ENCODE data around the gene CMPK2. TPM values are rescaled to one million over a fixed set of nuclear protein-coding genes. Genes with fewer than 3 reads are reported as not detected.

CMPK2 gene
- total RNA-seq, 1 experiment from 2014 or later, result 0.80 TPM

DNA sequence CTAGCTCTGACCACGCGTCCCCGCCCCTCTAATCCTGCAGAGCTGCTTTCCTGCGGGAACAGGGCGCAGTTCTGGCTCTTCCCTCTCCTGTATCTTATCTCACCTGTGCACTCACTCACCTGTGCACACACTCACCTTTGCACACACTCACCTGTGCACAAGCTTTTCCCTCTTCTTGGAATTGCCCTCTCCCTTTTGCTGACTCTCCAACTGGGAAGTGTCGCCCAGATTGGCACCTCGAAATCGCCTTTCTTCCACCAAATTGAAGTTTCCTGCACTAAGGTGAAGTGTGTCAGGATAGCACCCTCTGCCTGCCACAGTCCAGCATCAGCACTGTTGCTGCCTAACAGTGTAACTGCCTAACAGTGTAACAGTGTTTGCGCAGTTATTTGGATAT lies 566 bp upstream of the CMPK2 start:
- ATAC-seq, result peak; percentile 82
- in situ Hi-C loops (cut with HindIII; ENCODE audit: low pct_unique_long_range_greater_than_20kb, low sequenced_read_pairs), result no loop called here
- no peaks in the 10 kb centered on the region for H3K9me3 ChIP-seq (ENCODE audit: control insufficient read depth, insufficient read depth, low read depth, low read length)
- intact Hi-C loops (cut with micrococcal nuclease; ENCODE audit: unreplicated experiment), result no loop called here
- peak overlapping the region; percentile 55 to 56 for H3K4me3 ChIP-seq (ENCODE audit: low read depth in 2 of 2, low read length in 2 of 2)
- H3K4me1 ChIP-seq (ENCODE audit: control insufficient read depth, insufficient read depth, low read length), result peaks cover 3% of the 10 kb centered on the region; the same call in 1 of the 2 replicates
- TF ChIP-seq, protein P1, sequence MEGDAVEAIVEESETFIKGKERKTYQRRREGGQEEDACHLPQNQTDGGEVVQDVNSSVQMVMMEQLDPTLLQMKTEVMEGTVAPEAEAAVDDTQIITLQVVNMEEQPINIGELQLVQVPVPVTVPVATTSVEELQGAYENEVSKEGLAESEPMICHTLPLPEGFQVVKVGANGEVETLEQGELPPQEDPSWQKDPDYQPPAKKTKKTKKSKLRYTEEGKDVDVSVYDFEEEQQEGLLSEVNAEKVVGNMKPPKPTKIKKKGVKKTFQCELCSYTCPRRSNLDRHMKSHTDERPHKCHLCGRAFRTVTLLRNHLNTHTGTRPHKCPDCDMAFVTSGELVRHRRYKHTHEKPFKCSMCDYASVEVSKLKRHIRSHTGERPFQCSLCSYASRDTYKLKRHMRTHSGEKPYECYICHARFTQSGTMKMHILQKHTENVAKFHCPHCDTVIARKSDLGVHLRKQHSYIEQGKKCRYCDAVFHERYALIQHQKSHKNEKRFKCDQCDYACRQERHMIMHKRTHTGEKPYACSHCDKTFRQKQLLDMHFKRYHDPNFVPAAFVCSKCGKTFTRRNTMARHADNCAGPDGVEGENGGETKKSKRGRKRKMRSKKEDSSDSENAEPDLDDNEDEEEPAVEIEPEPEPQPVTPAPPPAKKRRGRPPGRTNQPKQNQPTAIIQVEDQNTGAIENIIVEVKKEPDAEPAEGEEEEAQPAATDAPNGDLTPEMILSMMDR (IDR thresholded peaks at IDR 0.05), result peak; percentile 64
- TF ChIP-seq POLR2AphosphoS5 (IDR thresholded peaks at IDR 0.05; ENCODE audit: low read depth, low read length), result no peak
- no peak for DNase-seq (ENCODE audit: low read depth, low spot score)
- ChIA-PET POLR2A (no interaction called here), CTCF (no interaction called here)
- no TSS peak for BruUV-seq (replicated peaks)
- H3K27ac ChIP-seq (ENCODE audit: low read length), result no peak overlapping the region
- peaks cover 23% of the 10 kb centered on the region for H3K27me3 ChIP-seq (ENCODE audit: control insufficient read depth, insufficient read depth, low read length)
- no peaks in the 10 kb centered on the region for H3K36me3 ChIP-seq (ENCODE audit: control insufficient read depth, insufficient read depth, low read length)

DNA sequence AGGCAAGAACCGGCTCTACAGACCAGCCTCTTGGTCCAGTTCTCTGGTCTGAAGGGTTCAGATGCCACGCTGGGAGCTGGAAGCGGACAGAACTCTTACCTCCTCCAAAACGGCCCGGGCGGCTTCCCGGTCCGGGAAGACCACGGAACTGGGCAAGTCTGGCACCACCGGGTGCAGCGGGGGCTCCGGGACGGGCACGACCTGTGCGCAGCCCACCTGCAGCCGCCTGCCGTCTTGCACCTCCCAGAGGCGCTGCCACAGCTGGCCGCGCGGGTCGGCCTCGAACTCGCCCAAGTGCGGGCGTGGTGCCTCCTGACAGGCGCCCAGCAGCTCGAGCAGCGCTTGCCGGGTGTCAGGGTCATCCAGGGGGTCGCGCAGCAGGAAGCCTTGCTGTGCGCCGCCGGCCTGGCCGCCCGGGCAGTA lies 773 bp downstream of the CMPK2 start:
- intact Hi-C loops (cut with micrococcal nuclease; ENCODE audit: unreplicated experiment), result no loop called here
- no peaks in the 10 kb centered on the region for H3K9me3 ChIP-seq (ENCODE audit: control insufficient read depth, insufficient read depth, low read depth, low read length)
- H3K36me3 ChIP-seq (ENCODE audit: control insufficient read depth, insufficient read depth, low read length), result no peaks in the 10 kb centered on the region
- TF ChIP-seq POLR2AphosphoS5 (IDR thresholded peaks at IDR 0.05; ENCODE audit: low read depth, low read length) (no peak), TCF7L2 (IDR thresholded peaks at IDR 0.05; ENCODE audit: low read depth, low read length) (no peak), SIN3A (IDR thresholded peaks at IDR 0.05; ENCODE audit: borderline replicate concordance, insufficient read depth, low read depth, low read length) (no peak)
- POLR2A ChIA-PET, result no interaction called here
- peaks cover 23% of the 10 kb centered on the region for H3K27me3 ChIP-seq (ENCODE audit: control insufficient read depth, insufficient read depth, low read length)
- DNase-seq (ENCODE audit: low read depth, low spot score), result no peak
- peak; percentile 16 for ATAC-seq
- CTCF ChIA-PET, result no interaction called here
- H3K27ac ChIP-seq (ENCODE audit: low read length), result no peak overlapping the region
- in situ Hi-C loops (cut with HindIII; ENCODE audit: low pct_unique_long_range_greater_than_20kb, low sequenced_read_pairs), result no loop called here
- H3K4me1 ChIP-seq (ENCODE audit: control insufficient read depth, insufficient read depth, low read length), result peaks cover 3% of the 10 kb centered on the region; the same call in 1 of the 2 replicates
- BruUV-seq (replicated peaks), result no TSS peak
- H3K4me3 ChIP-seq (ENCODE audit: low read depth in 2 of 2, low read length in 2 of 2), result peak overlapping the region; percentile 19 to 55; a peak in 3 of 4 replicates

DNA sequence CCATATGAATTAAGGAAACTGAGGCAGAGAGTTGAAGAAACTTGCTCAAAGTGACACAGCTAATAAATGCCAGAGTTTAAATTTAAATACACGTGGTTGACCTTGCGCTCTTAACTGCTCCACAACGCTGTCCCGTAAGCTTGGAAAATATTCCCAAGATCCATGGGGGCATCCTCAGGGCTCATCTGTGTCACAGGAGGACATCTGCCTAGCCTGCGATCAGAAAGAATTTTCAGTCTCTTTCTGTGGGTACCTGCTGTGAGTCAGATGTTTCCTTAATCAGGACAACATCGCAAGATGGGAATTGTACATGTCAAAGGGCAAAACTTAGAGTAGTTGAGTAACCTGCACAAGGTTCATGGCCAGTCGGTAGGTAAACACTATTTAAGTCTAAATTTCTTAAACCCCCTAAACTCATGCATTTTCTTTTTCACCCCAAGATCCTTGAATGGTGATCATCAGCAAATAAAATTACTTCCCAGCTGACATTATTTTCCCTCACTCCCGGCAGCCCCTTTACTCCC lies 1.4 kb downstream of the CMPK2 start:
- Histone ChIP-seq H3K27me3 (ENCODE audit: control insufficient read depth, insufficient read depth, low read length) (peaks cover 21% of the 10 kb centered on the region), H3K27ac (ENCODE audit: low read length) (no peak overlapping the region), H3K4me1 (ENCODE audit: control insufficient read depth, insufficient read depth, low read length) (peaks cover 3% of the 10 kb centered on the region; the same call in 1 of the 2 replicates), H3K9me3 (ENCODE audit: control insufficient read depth, insufficient read depth, low read depth, low read length) (no peaks in the 10 kb centered on the region), H3K36me3 (ENCODE audit: control insufficient read depth, insufficient read depth, low read length) (no peaks in the 10 kb centered on the region), H3K4me3 (ENCODE audit: low read depth in 2 of 2, low read length in 2 of 2) (no peak overlapping the region)
- DNase-seq (ENCODE audit: low read depth, low spot score) (no peak), ATAC-seq (no peak)
- CTCF ChIA-PET, result no interaction called here
- TF ChIP-seq, protein P1 (IDR thresholded peaks at IDR 0.05), result no peak
- no peak for TF ChIP-seq SIN3A (IDR thresholded peaks at IDR 0.05; ENCODE audit: borderline replicate concordance, insufficient read depth, low read depth, low read length)
- TF ChIP-seq TCF7L2 (IDR thresholded peaks at IDR 0.05; ENCODE audit: low read depth, low read length), result no peak
- no peak for TF ChIP-seq POLR2AphosphoS5 (IDR thresholded peaks at IDR 0.05; ENCODE audit: low read depth, low read length)
- TF ChIP-seq, protein P2, sequence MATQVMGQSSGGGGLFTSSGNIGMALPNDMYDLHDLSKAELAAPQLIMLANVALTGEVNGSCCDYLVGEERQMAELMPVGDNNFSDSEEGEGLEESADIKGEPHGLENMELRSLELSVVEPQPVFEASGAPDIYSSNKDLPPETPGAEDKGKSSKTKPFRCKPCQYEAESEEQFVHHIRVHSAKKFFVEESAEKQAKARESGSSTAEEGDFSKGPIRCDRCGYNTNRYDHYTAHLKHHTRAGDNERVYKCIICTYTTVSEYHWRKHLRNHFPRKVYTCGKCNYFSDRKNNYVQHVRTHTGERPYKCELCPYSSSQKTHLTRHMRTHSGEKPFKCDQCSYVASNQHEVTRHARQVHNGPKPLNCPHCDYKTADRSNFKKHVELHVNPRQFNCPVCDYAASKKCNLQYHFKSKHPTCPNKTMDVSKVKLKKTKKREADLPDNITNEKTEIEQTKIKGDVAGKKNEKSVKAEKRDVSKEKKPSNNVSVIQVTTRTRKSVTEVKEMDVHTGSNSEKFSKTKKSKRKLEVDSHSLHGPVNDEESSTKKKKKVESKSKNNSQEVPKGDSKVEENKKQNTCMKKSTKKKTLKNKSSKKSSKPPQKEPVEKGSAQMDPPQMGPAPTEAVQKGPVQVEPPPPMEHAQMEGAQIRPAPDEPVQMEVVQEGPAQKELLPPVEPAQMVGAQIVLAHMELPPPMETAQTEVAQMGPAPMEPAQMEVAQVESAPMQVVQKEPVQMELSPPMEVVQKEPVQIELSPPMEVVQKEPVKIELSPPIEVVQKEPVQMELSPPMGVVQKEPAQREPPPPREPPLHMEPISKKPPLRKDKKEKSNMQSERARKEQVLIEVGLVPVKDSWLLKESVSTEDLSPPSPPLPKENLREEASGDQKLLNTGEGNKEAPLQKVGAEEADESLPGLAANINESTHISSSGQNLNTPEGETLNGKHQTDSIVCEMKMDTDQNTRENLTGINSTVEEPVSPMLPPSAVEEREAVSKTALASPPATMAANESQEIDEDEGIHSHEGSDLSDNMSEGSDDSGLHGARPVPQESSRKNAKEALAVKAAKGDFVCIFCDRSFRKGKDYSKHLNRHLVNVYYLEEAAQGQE (IDR thresholded peaks at IDR 0.05; ENCODE audit: insufficient read depth in 1 of 2, low read depth in 2 of 2, low read length in 1 of 2), result no peak
- POLR2A ChIA-PET, result no interaction called here
- BruUV-seq (replicated peaks), result no TSS peak
- intact Hi-C loops (cut with micrococcal nuclease; ENCODE audit: unreplicated experiment), result no loop called here
- in situ Hi-C loops (cut with HindIII; ENCODE audit: low pct_unique_long_range_greater_than_20kb, low sequenced_read_pairs), result no loop called here

All from Panc1 (cell line).